Liver (tissue), 9 donors: ENCODE data around the gene HIPK2. TPM values are rescaled to one million over a fixed set of nuclear protein-coding genes. Genes with fewer than 3 reads are reported as not detected.

Experiments
- DNase-seq: peaks from one replicate; pipeline ENCODE4 v3.0.0-alpha.2; 2017; ENCODE audit warnings: low spot score
- H3K27ac ChIP-seq, 2 donors: one replicate each; pipeline ENCODE4 v1.7.0; 2013; ENCODE audit warnings: inconsistent platforms in 2 of 2, low read length in 2 of 2, control low read depth in 1 of 2, low read depth in 1 of 2, mild to moderate bottlenecking in 1 of 2
- H3K27me3 ChIP-seq, 4 donors: one replicate each; pipeline versions ENCODE4 v1.6.1 to v1.7.0; 2013; ENCODE audit warnings: low read length in 3 of 4, inconsistent platforms in 1 of 4, mild to moderate bottlenecking in 1 of 4, moderate library complexity in 1 of 4; ENCODE audit not compliant: control insufficient read depth in 4 of 4, insufficient read depth in 4 of 4
- H3K36me3 ChIP-seq, 4 donors: one replicate each; pipeline versions ENCODE4 v1.6.1 to v1.7.0; 2013; ENCODE audit warnings: low read length in 3 of 4, mild to moderate bottlenecking in 3 of 4, low read depth in 1 of 4, moderate library complexity in 1 of 4; ENCODE audit not compliant: control insufficient read depth in 4 of 4, insufficient read depth in 3 of 4
- H3K4me1 ChIP-seq, 4 donors: one replicate each; pipeline versions ENCODE4 v1.6.1 to v1.7.0; 2013; ENCODE audit warnings: low read length in 3 of 4, mild to moderate bottlenecking in 3 of 4, moderate library complexity in 1 of 4; ENCODE audit not compliant: control insufficient read depth in 4 of 4, insufficient read depth in 4 of 4
- H3K4me3 ChIP-seq, 3 donors: one replicate each; pipeline versions ENCODE4 v1.6.1 to v1.7.0; 2013; ENCODE audit warnings: low read length in 3 of 3, control low read depth in 1 of 3, low read depth in 1 of 3, mild to moderate bottlenecking in 1 of 3
- H3K9ac ChIP-seq, 2 donors: one replicate each; pipeline ENCODE4 v1.7.0; 2013; ENCODE audit warnings: low read length in 2 of 2, mild to moderate bottlenecking in 2 of 2, moderate library complexity in 2 of 2, control low read depth in 1 of 2, low read depth in 1 of 2
- H3K9me3 ChIP-seq, 4 donors: one replicate each; pipeline versions ENCODE4 v1.6.1 to v1.7.0; 2013; ENCODE audit warnings: low read length in 3 of 4; ENCODE audit not compliant: control insufficient read depth in 4 of 4
- ATF3 ChIP-seq: IDR thresholded peaks from 2 replicates; pipeline ENCODE4 v1.6.1; 2016; ENCODE audit warnings: antibody characterized with exemption
- CTCF ChIP-seq: fragments of 150-350 bp; IDR thresholded peaks from 2 replicates; pipeline ENCODE4 v1.5.1; 2017; ENCODE audit warnings: improper control_type of control experiment, low read depth, low read length; ENCODE audit not compliant: missing input control
- EGR1 ChIP-seq, 2 donors: IDR thresholded peaks; 2 replicates each; pipeline ENCODE4 v1.6.1; 2016 to 2018; ENCODE audit warnings: antibody characterized with exemption in 2 of 2, low read depth in 2 of 2
- FOXA2 ChIP-seq: IDR thresholded peaks from 2 replicates; pipeline ENCODE4 v1.6.1; 2016; ENCODE audit warnings: antibody characterized with exemption
- GABPA ChIP-seq, 2 donors: IDR thresholded peaks in 1 of 2; conservative IDR thresholded peaks in 1 of 2; 2 replicates each; pipeline ENCODE4 v1.6.1; 2016; ENCODE audit warnings: antibody characterized with exemption in 2 of 2, mild to moderate bottlenecking in 1 of 2, moderate library complexity in 1 of 2
- HNF4A ChIP-seq, 2 donors: conservative IDR thresholded peaks; 2 replicates each; pipeline ENCODE4 v1.6.1; 2016; ENCODE audit warnings: antibody characterized with exemption in 2 of 2, mild to moderate bottlenecking in 2 of 2
- JUND ChIP-seq, 2 donors: IDR thresholded peaks; 2 replicates each; pipeline ENCODE4 v1.6.1; 2016; ENCODE audit warnings: antibody characterized with exemption in 2 of 2
- NR2F2 ChIP-seq: IDR thresholded peaks from 2 replicates; pipeline ENCODE4 v1.6.1; 2016; ENCODE audit warnings: antibody characterized with exemption
- REST ChIP-seq: IDR thresholded peaks from 2 replicates; pipeline ENCODE4 v1.6.1; 2016; ENCODE audit warnings: antibody characterized with exemption, mild to moderate bottlenecking
- RXRA ChIP-seq, 2 donors: IDR thresholded peaks; 2 replicates each; pipeline ENCODE4 v1.6.1; 2017 to 2018; ENCODE audit warnings: antibody characterized with exemption in 2 of 2, mild to moderate bottlenecking in 1 of 2
- TAF1 ChIP-seq: conservative IDR thresholded peaks from 2 replicates; pipeline ENCODE4 v1.6.1; 2016; ENCODE audit warnings: antibody characterized with exemption, mild to moderate bottlenecking
- YY1 ChIP-seq: IDR thresholded peaks from 2 replicates; pipeline ENCODE4 v1.6.1; 2016; ENCODE audit warnings: antibody characterized with exemption, mild to moderate bottlenecking
- ZBTB33 ChIP-seq: IDR thresholded peaks from 2 replicates; pipeline ENCODE4 v1.6.1; 2016; ENCODE audit warnings: antibody characterized with exemption
- WGBS: extraction: QIAGEN DNeasy Blood & Tissue Kit; methylation state at CpG from one replicate; pipeline ENCODE4 v1.1.7; 2013; 5-methylcytosine and 5-hydroxymethylcytosine counted together
- polyA plus RNA-seq, 2 donors: library from polyadenylated mRNA; stranded (reverse) in 1 of 2; unstranded in 1 of 2; fragments of 200-250 nt in 1 of 2; fragments of >200 nt in 1 of 2; fragmentation: Nextera tagmentation in 1 of 2; extraction: Ambion mirVana in 1 of 2; gene quantifications; one replicate each; pipeline versions ENCODE4 v1.2.1 to v1.2.3, GENCODE V29; 2013 to 2015
- total RNA-seq, 2 donors: library from RNA; depleted of rRNA; stranded (reverse); fragments of >200 nt; gene quantifications; one replicate each; pipeline ENCODE4 v1.2.3, GENCODE V29; 2014
- TF ChIP-seq, protein P1 (sequence below): IDR thresholded peaks from 2 replicates; pipeline ENCODE4 v1.6.1; 2016; ENCODE audit warnings: antibody characterized with exemption
- donor health status: healthy.
- donor health status: healthy.
- donor health status: healthy.
- donor health status: healthy.
- donor health status: healthy.

HIPK2 gene
- total and polyA plus RNA-seq, 4 donors: 13.1 to 48.8 (median 16.6) TPM

GRCh38 chr7:139720186-139720585 lies 57.6 kb downstream of the HIPK2 start (continued):
- TF ChIP-seq ZBTB33: no peak

- Histone ChIP-seq H3K4me3 (no peak overlapping the region), H3K27me3 (no peaks in the 10 kb centered on the region), H3K9me3 (no peaks in the 10 kb centered on the region), H3K27ac (no peak overlapping the region), H3K36me3 (peaks cover 7 to 25% (median 19%) of the 10 kb centered on the region in 4 donors), H3K4me1 (peaks cover 7 to 42% (median 33%) of the 10 kb centered on the region in 4 donors), H3K9ac (no peak overlapping the region)
- TF ChIP-seq JUND (IDR thresholded peaks at IDR 0.05): no peak
- no peak for TF ChIP-seq NR2F2
- no peak for TF ChIP-seq RXRA (IDR thresholded peaks at IDR 0.05)
- TF ChIP-seq ZBTB33: no peak
- TF ChIP-seq CTCF: no peak
- no peak for TF ChIP-seq FOXA2
- no peak for TF ChIP-seq REST
- TF ChIP-seq, protein P1, sequence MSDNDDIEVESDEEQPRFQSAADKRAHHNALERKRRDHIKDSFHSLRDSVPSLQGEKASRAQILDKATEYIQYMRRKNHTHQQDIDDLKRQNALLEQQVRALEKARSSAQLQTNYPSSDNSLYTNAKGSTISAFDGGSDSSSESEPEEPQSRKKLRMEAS: no peak
- WGBS: 84% methylated on average over 9 of the region's 9 CpGs
- DNase-seq: no peak
Measured at GRCh38 chr7:139718859-139719258, 58.9 kb downstream of the HIPK2 start.

GRCh38 chr7:139718141-139718540 lies 59.7 kb downstream of the HIPK2 start:
- peaks cover 7 to 39% (median 30%) of the 10 kb centered on the region in 4 donors for H3K4me1 ChIP-seq
- H3K9me3 ChIP-seq: no peaks in the 10 kb centered on the region
- H3K4me3 ChIP-seq: no peak overlapping the region
- H3K27me3 ChIP-seq: no peaks in the 10 kb centered on the region
- H3K36me3 ChIP-seq: peaks cover 9 to 25% (median 20%) of the 10 kb centered on the region in 4 donors
- no peak for DNase-seq
- peak overlapping the region in 1 of 2 donors; percentile 2 for H3K27ac ChIP-seq
- H3K9ac ChIP-seq: no peak overlapping the region
- TF ChIP-seq, protein P1: no peak
- no peak for TF ChIP-seq TAF1
- TF ChIP-seq ATF3: no peak
- no peak for TF ChIP-seq ZBTB33
- TF ChIP-seq HNF4A (conservative IDR thresholded peaks at IDR 0.05): no peak
- TF ChIP-seq GABPA (IDR thresholded peaks at IDR 0.05 in 1 of 2, conservative IDR thresholded peaks at IDR 0.05 in 1 of 2): no peak
- no peak for TF ChIP-seq FOXA2
- no peak for TF ChIP-seq EGR1 (IDR thresholded peaks at IDR 0.05; ENCODE audit: low read depth in 2 of 2)
- no peak for TF ChIP-seq YY1
- no peak for TF ChIP-seq CTCF
